OCI-LY7 (cell line): ENCODE data around the gene ALDOA.

Experiments
- CTCF ChIP-seq: fragments of 200-600 bp; sonication (generic); conservative IDR thresholded peaks from 2 replicates; pipeline ENCODE4 v1.5.1; 2014; ENCODE audit warnings: mild to moderate bottlenecking, antibody characterized with exemption, low read length, moderate library complexity, mixed read lengths
- EZH2phosphoT487 ChIP-seq: fragments of 200-600 bp; sonication (generic); IDR thresholded peaks from 2 replicates; pipeline ENCODE4 v1.6.1; 2018; ENCODE audit warnings: low read depth, borderline replicate concordance, mild to moderate bottlenecking, mixed run types, antibody characterized with exemption, low read length, moderate library complexity, mixed read lengths

- no peak for TF ChIP-seq CTCF
- TF ChIP-seq EZH2phosphoT487, result no peak
These were observed 592 bp downstream of the ALDOA start for GRCh38 chr16:30065943-30066760.
